A673 (cell line): Measurements from ENCODE around the gene MAP3K6. TPM values are rescaled to one million over a fixed set of nuclear protein-coding genes. Genes with fewer than 3 reads are reported as not detected.
A peak's percentile ranks its signal among the peaks of the same experiment; 100 is the strongest.

Experiments used
- BruUV-seq: library from RNA; stranded (reverse); fragments of 400-500 nt; replicated peaks from 2 replicates; lab custom pipeline; 2021; lab: Mats Ljungman, UMichigan
- CTCF ChIA-PET: fragments of 300-600 bp; sonication (Branson Sonifier 250); formaldehyde crosslinking; loops from one replicate; lab custom pipeline; 2022; ENCODE audit warnings: antibody characterized with exemption; lab: Charles Lee
- POLR2A ChIA-PET: fragments of 300-600 bp; sonication (Branson Sonifier 250); formaldehyde crosslinking; loops from one replicate; lab custom pipeline; 2022; ENCODE audit warnings: antibody characterized with exemption; ENCODE audit not compliant: low non-redundant PET; lab: Charles Lee
- DNase-seq: peaks from one replicate; pipeline ENCODE4 v3.0.0-alpha.2; 2015; ENCODE audit warnings: low spot score
- H3K27ac ChIP-seq: fragments of 200-600 bp; sonication (generic); 2 replicates; pipeline ENCODE4 v1.5.1; 2016; ENCODE audit warnings: mixed run types, low read depth, mild to moderate bottlenecking, mixed read lengths, antibody characterized with exemption, low read length; ENCODE audit not compliant: poor library complexity, severe bottlenecking
- H3K27me3 ChIP-seq: fragments of 200-600 bp; sonication (generic); replicated peaks from 2 replicates; pipeline ENCODE4 v1.6.1; 2017; ENCODE audit warnings: mixed run types, low read depth, mild to moderate bottlenecking, mixed read lengths, antibody characterized with exemption, low read length; ENCODE audit not compliant: insufficient read depth, poor library complexity
- H3K36me3 ChIP-seq: fragments of 200-600 bp; sonication (generic); 2 replicates; pipeline ENCODE4 v1.6.1; 2016; ENCODE audit warnings: mixed run types, mild to moderate bottlenecking, mixed read lengths, antibody characterized with exemption, low read length; ENCODE audit not compliant: insufficient read depth, poor library complexity, severe bottlenecking
- H3K4me1 ChIP-seq: fragments of 200-600 bp; sonication (generic); 2 replicates; pipeline ENCODE4 v1.6.1; 2017; ENCODE audit warnings: mixed run types, mild to moderate bottlenecking, mixed read lengths, antibody characterized with exemption, low read length; ENCODE audit not compliant: insufficient read depth, poor library complexity, severe bottlenecking
- H3K4me3 ChIP-seq: fragments of 200-600 bp; sonication (generic); 2 replicates; pipeline ENCODE4 v1.5.1; 2016; ENCODE audit warnings: low read depth, mixed run types, mild to moderate bottlenecking, mixed read lengths, low read length; ENCODE audit not compliant: poor library complexity, severe bottlenecking
- H3K9me3 ChIP-seq: fragments of 200-600 bp; sonication (generic); 2 replicates; pipeline ENCODE4 v1.6.1; 2016; ENCODE audit warnings: mixed run types, low read depth, mild to moderate bottlenecking, mixed read lengths, antibody characterized with exemption, low read length; ENCODE audit not compliant: poor library complexity, severe bottlenecking
- CTCF ChIP-seq: fragments of 300-800, 200-600 bp; sonication (generic); conservative IDR thresholded peaks from 2 replicates; pipeline ENCODE4 v1.5.1; 2017; ENCODE audit warnings: low read depth, mild to moderate bottlenecking, antibody characterized with exemption, low read length, moderate library complexity, mixed read lengths
- EZH2 ChIP-seq: fragments of 200-600 bp; sonication (generic); IDR thresholded peaks from 2 replicates; pipeline ENCODE4 v1.6.1; 2017; ENCODE audit warnings: borderline replicate concordance, low read depth, mild to moderate bottlenecking, mixed read lengths, antibody characterized with exemption, low read length; ENCODE audit not compliant: poor library complexity, severe bottlenecking
- intact Hi-C: fragments of 100-400 bp; cut with micrococcal nuclease; formaldehyde crosslinking; loops from one replicate; pipeline ENCODE4 v1.10.0; 2022; ENCODE audit not compliant: unreplicated experiment
- total RNA-seq: library from RNA; stranded (reverse); gene quantifications from 2 replicates; pipeline ENCODE4 v1.2.3, GENCODE V29; 2021

MAP3K6 gene
- total RNA-seq, 1 experiment from 2014 or later: 2.4 TPM

- CTCF ChIA-PET: interaction anchor here (1.7 kb wide), 1 partner anchor 10 kb away, joined by 3 read pairs; no protein-coding TSS in a partner anchor
- H3K36me3 ChIP-seq: no peaks in the 10 kb centered on the region
- H3K4me3 ChIP-seq: no peak overlapping the region
- DNase-seq: no peak
- intact Hi-C loops: no loop called here
- H3K27me3 ChIP-seq: no peaks in the 10 kb centered on the region
- BruUV-seq: no TSS peak
- H3K27ac ChIP-seq: no peak overlapping the region
- peaks cover 12% of the 10 kb centered on the region for H3K4me1 ChIP-seq
- no peak for TF ChIP-seq CTCF
- no peak for TF ChIP-seq EZH2
- POLR2A ChIA-PET: no interaction called here
- H3K9me3 ChIP-seq: no peaks in the 10 kb centered on the region
Observed at GRCh38 chr1:27342778-27343638, 23.8 kb downstream of the MAP3K6 start.

- Histone ChIP-seq H3K9me3 (no peaks in the 10 kb centered on the region), H3K4me3 (no peak overlapping the region), H3K36me3 (no peaks in the 10 kb centered on the region), H3K27ac (peak overlapping the region; percentile 19), H3K27me3 (no peaks in the 10 kb centered on the region), H3K4me1 (peaks cover 12% of the 10 kb centered on the region)
- no TSS peak for BruUV-seq
- CTCF ChIA-PET: interaction anchor here (1.3 kb wide), 1 partner anchor 41 kb away, joined by 3 read pairs; no protein-coding TSS in a partner anchor
- intact Hi-C loops: no loop called here
- TF ChIP-seq CTCF: no peak
- no peak for TF ChIP-seq EZH2
- POLR2A ChIA-PET: no interaction called here
- DNase-seq: no peak
Observed at GRCh38 chr1:27342391-27342777, 24.4 kb downstream of the MAP3K6 start.

GRCh38 chr1:27341525-27342252, 25.1 kb downstream of the MAP3K6 start, which contains the start of gene SYTL1:
Gene SYTL1, plus strand, starts transcription at chr1:27342022. Its CDS starts 3,313 bp downstream, at chr1:27345335.
- Histone ChIP-seq H3K36me3 (peaks cover 3% of the 10 kb centered on the region), H3K9me3 (no peaks in the 10 kb centered on the region), H3K4me1 (peaks cover 12% of the 10 kb centered on the region), H3K27me3 (no peaks in the 10 kb centered on the region), H3K27ac (peak within 1 kb of the TSS; percentile 19), H3K4me3 (peak within 1 kb of the TSS; percentile 30)
- TF ChIP-seq CTCF: no peak
- TF ChIP-seq EZH2: no peak
- DNase-seq: peak; percentile 65
- no TSS peak for BruUV-seq
- POLR2A ChIA-PET: no interaction called here
- CTCF ChIA-PET: interaction anchor here (1.3 kb wide), 1 partner anchor 41 kb away, joined by 3 read pairs; no protein-coding TSS in a partner anchor
- intact Hi-C loops: no loop called here
